HPDE6-E6E7 (cell line): ENCODE measurements around the gene PARD3B.

Experiments
- DNase-seq: peaks from one replicate; pipeline ENCODE4 v3.0.0; 2011; ENCODE audit warnings: missing footprints; ENCODE audit errors: extremely low spot score

The PARD3B gene

GRCh38 chr2:204590063-204590462 is 44.8 kb downstream of the PARD3B start:
- no peak for DNase-seq

- DNase-seq = no peak
Observed at GRCh38 chr2:204591225-204591624, 46.0 kb downstream of the PARD3B start.

- no peak for DNase-seq
Observed at GRCh38 chr2:204604061-204604460, 58.8 kb downstream of the PARD3B start.

- DNase-seq = no peak
Observed at GRCh38 chr2:204608237-204608939, 63.1 kb downstream of the PARD3B start.

DNA sequence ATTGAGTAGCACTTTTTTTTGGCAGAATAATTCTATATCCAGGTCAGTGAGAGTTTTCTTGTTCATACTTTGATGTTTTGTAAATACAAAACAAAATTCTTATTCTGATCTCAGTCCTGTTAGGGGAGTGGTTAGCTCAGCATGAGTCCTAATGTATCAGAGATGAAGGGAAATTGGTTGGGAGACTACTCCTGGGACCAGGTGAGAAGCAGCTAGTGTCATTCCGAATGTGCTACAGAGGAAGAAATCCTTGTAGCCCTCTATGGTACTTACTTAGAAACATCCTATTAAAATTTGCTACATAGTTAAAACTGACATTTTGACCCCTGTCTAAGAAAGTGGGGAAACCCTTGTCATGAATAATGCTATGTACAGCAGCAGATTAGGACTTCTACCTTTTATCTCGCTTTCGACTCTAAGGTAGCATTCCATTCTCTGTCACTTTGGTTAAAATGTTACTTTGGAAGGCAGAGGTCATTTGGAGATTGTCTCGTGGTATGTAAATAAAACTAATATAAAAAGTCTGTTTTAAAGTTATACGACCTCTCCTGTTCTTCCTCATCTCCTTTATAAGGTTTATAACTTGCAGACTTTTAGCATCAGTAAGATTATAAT is 65.8 kb downstream of the PARD3B start:
- no peak for DNase-seq

DNA sequence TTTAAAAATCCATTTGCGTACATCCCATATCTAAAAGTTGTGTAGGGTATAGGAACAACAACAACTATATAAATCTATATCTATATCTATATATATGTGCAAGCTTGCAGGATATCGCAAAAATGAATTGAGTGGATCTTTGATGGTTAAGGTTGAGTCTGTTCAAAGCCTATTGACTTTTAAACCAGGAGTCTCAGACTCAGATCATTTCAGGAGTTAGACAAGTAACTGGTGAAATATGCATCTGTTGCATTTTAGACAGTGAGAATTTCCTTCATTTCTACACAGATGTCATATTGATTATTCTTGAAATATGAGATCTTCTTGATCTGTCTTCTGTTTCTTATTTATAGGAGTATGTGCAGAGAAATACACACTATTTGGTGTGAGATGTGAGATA is 66.5 kb downstream of the PARD3B start:
- no peak for DNase-seq

- DNase-seq = no peak
Observed at GRCh38 chr2:204613635-204614034, 68.4 kb downstream of the PARD3B start.

- DNase-seq = no peak
Observed at GRCh38 chr2:204615456-204615855, 70.2 kb downstream of the PARD3B start.

- DNase-seq = no peak
Observed at GRCh38 chr2:204625135-204625534, 79.9 kb downstream of the PARD3B start.

GRCh38 chr2:204628926-204629712 is 83.8 kb downstream of the PARD3B start:
- no peak for DNase-seq

GRCh38 chr2:204632410-204632809 is 87.1 kb downstream of the PARD3B start:
- no peak for DNase-seq

GRCh38 chr2:204634564-204634963 is 89.3 kb downstream of the PARD3B start:
- DNase-seq = no peak

- DNase-seq = no peak
Observed at GRCh38 chr2:204635478-204635877, 90.2 kb downstream of the PARD3B start.

GRCh38 chr2:204638471-204639194 is 93.4 kb downstream of the PARD3B start:
- DNase-seq = no peak

DNA sequence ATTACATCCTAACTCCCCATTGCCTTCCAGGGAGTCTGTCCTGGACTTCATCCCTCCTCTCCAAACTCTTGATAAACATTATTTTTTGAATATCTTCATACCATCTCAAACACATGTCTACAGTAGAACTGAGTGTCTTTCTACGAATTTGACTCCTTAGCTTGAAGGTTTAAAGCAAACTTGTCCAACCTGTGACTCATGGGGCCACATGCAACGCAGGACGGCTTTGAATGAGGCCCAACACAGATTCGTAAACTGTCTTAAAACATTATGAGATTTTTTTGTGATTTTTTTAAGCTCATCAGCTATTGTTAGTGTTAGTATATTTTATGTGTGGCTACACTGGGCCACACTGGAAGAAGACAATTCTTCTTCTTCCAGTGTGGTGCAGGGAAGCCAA is 98.1 kb downstream of the PARD3B start:
- no peak for DNase-seq

- no peak for DNase-seq
Observed at GRCh38 chr2:204645018-204645773, 99.9 kb downstream of the PARD3B start.

DNA sequence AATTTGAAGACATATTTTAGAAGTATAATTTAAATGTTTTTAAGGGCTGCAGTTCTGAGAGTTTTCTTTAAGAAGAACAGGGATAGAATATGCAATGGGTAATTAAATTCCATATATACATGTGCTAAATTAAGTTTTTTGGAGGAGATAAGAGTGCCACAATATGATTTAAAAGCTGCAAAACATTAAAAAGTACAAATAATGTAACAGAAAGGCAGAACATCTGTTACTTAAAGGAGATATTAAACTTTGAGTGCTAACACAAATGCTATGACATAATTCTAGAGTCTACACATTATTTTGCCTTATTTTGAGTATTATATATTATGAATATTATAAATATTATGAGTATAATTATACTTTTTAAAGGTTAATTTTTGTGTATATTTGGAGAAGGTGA is 102.4 kb downstream of the PARD3B start:
- no peak for DNase-seq

DNA sequence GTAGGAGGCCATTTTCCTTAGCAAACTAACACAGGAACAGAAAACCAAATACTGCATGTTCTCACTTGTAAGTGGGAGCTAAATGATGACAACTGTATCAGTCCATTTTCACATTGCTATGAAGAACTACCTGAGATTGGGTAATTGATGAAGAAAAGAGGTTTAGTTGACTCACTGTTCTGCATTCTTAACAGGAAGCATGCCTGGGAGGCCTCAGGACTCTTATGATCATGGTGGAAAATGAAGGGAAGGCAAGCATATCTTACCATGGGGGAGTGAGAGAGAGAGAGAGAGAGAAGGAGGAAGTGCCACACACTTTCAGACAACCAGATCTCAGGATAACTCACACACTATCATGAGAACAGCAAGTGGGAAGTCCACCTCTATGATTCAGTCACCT is 105.3 kb downstream of the PARD3B start:
- no peak for DNase-seq

- no peak for DNase-seq
Observed at GRCh38 chr2:204652063-204652462, 106.8 kb downstream of the PARD3B start.

GRCh38 chr2:204654669-204655068 is 109.4 kb downstream of the PARD3B start:
- no peak for DNase-seq

- DNase-seq = no peak
Observed at GRCh38 chr2:204655101-204655500, 109.8 kb downstream of the PARD3B start.
